GM19025 (cell line): ENCODE results near the gene ZC3H12D.
"Not testable (repeated sequence)": the region's sequence is repeated elsewhere in the genome, so short reads cannot be mapped to it uniquely, and the experiment has no call there.

Experiments
- ATAC-seq: cut with Tn5 transposase; IDR thresholded peaks from one replicate; pipeline ENCODE4 v1.9.1; 2021; ENCODE audit warnings: mild to moderate bottlenecking, low read depth, moderate library complexity; ENCODE audit not compliant: unreplicated experiment

ZC3H12D gene

GRCh38 chr6:149445095-149445466, 39.7 kb downstream of the ZC3H12D start:
- ATAC-seq, result peak; percentile 49

DNA sequence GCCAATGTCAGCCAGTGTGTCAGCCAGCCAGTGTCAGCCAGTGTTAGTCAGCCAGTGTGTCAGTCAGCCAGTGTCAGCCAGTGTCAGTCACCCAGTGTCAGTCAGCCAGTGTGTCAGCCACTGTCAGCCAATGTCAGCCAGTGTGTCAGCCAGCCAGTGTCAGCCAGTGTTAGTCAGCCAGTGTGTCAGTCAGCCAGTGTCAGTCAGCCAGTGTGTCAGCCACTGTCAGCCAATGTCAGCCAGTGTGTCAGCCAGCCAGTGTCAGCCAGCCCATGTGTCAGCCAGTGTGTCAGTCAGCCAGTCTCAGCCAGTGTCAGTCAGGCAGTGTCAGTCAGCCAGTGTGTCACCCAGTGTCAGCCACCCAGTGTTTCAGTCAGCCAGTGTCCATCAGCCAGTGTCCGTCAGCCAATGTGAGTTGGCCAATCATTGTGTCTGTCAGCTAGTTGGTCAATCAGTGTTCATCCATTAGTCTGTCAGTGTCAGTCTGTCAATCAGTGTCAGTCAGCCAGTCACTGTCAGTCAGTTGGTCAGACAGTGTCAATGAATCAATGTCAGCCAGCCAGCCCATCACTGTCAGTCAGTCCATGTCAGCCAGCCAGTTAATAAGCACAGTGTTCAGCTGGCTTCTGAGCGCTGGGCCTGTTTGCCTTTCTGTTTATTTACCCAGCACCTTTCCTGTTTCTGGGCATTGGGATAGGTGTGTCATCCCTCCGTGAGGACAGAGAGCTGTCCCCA, 40.3 kb downstream of the ZC3H12D start:
- not testable (repeated sequence) for ATAC-seq

- no peak for ATAC-seq
Observed at GRCh38 chr6:149443411-149444181, 41.2 kb downstream of the ZC3H12D start.

GRCh38 chr6:149441740-149442139, 43.1 kb downstream of the ZC3H12D start:
- no peak for ATAC-seq

- no peak for ATAC-seq
Observed at GRCh38 chr6:149440735-149441671, 43.8 kb downstream of the ZC3H12D start.

DNA sequence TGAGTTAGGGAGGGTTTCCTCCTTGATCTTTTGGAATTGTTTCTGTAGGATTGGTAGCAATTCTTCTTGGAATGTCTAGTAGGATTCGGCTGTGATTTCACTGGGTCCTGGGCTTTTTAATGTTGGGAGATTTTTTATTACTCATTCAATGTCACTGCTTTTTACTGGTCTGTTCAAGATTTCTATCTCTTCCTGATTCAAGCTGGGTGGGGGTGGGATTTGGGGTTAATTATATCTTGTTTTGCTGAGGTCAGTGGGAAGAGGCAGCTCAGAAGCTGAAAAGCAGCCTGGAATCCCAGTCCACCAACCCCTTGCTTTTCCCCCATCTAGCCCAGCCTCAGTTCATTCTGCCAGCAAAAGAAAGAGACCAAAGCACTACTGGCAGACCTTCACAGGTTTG, 45.2 kb downstream of the ZC3H12D start:
- no peak for ATAC-seq

DNA sequence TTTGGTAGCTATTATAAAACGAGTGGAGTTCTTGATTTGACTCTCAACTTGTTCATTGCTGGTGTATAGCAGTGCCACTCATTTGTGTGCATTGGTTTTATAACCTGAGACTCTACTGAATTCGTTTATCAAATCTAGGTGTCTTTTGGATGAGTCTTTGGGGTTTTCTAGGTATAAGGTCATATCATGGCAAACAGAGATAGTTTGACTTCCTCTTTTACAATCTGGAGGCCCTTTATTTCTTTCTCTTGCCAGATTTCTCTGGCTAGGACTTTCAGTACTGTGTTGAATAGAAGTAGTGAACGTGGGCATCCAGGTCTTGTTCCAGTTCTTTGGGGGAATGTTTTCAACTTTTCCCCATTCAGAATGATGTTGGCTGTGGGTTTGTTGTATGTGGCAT, 46.0 kb downstream of the ZC3H12D start:
- no peak for ATAC-seq

GRCh38 chr6:149437212-149437611, 47.6 kb downstream of the ZC3H12D start:
- no peak for ATAC-seq

GRCh38 chr6:149436647-149437046, 48.2 kb downstream of the ZC3H12D start:
- ATAC-seq, result no peak

- ATAC-seq, result no peak
Observed at GRCh38 chr6:149435919-149436586, 48.8 kb downstream of the ZC3H12D start.

GRCh38 chr6:149433881-149434280, 50.9 kb downstream of the ZC3H12D start:
- ATAC-seq, result no peak

GRCh38 chr6:149433405-149433804, 51.4 kb downstream of the ZC3H12D start:
- ATAC-seq, result no peak

DNA sequence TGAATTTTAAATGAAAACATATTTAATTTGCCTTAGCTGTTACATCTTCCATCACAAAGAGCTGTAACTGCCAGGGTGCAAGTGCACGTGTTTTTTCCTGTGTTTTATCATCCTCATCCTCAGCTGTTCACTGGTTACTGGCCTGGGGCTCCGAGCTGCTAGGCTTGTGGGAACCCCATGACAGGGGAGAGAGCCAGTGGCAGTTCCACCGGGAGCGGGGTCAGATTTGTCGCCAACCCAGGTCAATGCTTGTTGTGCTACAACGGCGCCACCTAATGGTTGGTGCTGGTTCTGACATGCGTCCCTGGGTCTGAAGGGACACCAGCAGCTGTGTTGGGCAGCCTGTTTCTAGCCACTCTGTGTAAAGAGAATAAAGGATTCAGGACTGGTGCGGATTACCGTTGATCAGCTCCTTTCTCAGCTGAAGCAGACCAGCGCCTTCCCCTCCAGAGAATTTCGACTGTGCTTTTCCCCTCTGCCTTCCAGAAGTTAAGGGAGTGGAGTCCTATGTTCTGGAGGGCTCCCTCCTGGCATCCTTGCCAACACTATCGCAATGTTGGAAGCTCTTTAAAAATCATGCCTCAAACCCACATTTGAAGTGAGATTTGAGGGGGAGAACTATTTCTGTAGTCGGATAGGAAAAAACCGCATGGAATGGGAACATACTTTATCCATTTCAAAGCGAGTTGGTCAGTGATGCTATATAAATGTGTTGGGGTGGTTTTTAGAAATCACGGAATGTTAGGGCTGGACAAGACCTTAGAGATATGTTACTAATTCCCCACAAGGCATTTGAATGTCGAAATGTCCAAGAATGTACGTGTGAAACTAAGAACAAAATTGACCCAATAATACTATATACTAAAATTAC, 52.7 kb downstream of the ZC3H12D start:
- peak; percentile 85 for ATAC-seq

DNA sequence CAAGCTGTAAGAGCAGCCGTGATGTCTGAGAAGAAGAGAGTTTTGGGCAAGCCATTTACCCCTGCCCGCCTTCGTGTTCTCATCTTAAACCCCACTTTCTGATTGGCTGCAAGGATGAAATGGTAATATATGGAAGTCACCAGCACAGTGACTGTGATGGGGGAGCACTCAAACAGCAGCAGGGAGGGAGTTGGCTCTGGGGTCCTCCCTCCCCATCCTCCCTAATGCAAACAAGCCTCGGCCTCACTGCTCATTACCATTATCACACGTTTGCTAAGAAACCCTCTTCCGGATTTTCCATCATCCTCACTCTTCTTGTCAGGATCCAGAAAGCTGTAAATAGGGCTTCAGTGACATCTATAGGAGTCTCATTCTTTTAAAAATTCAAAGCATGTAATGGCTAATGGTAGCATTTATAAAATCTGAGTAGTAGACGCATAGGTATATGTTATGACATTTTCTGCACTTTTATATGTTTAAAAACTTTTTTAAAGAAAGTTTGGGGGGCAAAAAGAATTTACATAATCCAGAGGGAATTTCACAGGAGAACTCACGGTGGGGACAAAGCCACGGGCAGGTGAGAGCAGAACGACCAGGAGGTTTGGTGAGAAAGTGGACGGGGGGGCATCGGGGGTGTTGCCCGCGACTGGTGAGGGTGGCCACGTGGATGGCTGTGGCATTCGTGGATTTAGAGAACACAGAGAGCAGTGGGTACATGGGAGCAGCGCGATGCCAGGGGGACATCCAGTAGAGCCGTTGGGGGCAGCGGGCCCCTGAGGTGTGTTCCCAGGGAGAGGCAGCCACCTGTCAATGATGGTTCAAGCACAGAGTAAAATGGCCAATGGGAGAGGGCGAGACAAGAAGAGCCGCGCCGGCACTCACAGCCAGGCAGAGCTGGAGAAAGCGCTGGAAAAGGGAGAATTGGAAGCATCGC, 55.1 kb downstream of the ZC3H12D start:
- no peak for ATAC-seq

- no peak for ATAC-seq
Observed at GRCh38 chr6:149428606-149429005, 56.2 kb downstream of the ZC3H12D start.

DNA sequence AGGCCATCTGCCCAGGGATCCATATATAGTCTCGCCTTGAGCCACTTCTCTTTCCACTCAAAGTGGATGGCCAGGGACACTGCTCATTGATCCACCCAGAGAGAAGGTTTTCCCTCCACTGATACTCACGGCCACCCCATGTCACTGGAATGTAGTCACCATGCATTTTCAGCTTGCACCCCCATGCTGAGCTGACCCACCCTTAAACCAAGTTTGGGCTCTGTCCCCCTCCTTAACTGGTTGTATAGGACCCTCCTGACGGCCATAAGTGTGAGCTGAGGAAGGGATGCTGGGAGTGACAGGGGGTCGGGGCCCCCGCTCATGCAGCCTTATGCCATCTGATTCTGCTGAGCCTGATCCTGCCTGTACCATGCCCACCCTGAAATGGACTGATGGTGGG, 59.1 kb downstream of the ZC3H12D start:
- no peak for ATAC-seq

DNA sequence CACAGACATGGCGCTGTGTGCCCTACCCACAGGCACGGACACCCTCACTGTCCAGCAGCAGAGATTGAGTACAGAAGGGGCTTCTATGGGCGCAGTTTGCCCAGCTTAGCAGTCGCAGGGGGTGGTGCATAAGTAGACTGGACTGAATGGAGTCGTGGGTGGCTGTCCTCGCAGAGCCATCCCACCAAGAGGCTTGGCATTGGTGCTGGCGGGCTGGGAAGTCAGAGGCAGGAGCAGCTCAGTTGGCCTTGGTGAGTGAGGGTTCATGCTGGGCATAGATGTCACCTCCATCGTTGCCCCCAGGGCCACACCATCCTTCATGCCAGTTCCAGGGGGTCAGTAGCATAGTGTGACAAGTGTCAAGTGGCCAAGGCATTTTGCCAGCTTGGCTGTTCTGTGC, 59.6 kb downstream of the ZC3H12D start:
- no peak for ATAC-seq

GRCh38 chr6:149423964-149424440, 60.8 kb downstream of the ZC3H12D start:
- ATAC-seq, result no peak
